NCI-H510A treated with DMSO at 0.1 percent for 48 hours (cell line): ENCODE data around the gene ATIC.

Experiments used
- DNase-seq: peaks from one replicate; lab custom pipeline; 2025; lab: John Stamatoyannopoulos, UW

The ATIC gene

DNA sequence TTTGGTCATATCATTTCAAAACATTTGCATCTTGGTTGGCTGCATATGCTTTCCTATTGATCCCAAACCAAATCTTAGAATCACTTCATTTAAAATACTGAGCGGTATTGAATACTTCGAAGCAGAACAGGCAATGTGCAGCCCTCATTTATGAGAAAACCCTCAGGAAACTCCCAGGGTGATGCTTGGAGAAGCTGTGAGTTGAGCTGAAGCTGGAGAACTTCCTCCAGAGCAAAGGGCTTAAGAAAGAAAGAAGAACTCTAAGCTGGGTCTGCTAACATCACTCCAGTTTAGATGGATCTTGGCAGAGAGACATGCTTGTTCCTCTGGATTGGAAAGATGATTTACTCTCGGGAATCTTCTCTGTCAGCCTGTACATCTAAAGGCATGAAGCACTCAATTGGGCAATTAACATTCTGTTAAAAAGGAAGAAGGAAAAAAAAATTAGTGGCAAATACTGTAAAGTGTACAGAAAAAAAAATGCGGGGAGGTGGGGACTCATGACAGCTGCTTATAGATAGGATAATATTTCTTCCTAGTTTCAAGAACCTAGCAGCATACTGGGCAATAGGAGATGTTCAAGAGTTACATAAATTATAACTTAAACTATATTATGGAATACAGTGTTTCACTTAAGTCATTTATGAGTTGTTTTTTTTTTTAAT lies 49.5 kb downstream of the ATIC start:
- no peak for DNase-seq

DNA sequence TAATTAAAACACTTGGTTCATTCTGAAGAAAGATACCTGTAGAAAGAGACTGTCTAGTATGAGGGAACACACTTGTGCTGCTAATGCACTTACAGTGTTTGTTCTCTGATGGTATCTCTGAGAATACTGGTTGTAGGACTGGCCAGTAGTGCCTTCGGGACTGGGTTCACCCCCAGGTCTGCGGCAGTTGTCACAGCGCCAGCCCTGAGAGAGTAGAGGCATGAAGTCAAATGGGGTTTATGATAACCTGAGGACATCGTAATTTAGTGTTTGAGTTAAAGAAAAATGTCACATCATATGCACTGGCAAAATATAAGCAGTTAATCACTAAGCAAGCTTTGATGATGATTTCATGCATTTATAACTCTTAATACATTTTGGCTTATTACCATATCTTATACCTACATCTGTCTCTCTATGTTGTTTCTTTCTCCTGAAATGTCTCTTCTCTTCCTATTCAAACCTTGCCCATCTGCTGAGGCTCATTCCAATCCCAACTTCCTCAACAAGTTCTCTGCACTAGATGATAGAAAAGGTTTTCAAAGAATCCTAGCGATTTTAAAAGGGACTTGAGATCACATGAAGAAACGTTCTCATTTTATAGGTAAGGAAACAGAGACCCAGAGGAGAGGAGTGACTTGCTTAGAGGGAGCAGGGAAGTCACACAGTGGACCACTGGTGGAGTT lies 50.2 kb downstream of the ATIC start:
- DNase-seq = no peak

DNA sequence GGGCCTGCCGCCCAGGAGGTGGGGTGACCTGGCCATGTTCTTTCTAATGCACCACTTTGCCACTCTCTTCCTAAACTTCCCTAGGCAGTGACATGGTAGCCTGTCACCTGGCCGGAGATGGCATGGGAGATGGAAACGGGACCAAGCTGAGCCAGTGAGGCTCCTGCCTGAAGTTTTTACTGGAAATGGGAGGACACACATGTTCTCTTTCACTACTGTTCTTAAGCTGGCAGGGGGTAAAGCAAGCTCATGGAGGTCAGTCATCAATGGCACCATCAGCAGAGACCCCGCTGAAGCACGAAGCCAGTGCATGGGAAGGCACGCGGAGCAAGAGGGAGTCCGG lies 50.7 kb downstream of the ATIC start:
- DNase-seq = no peak

DNA sequence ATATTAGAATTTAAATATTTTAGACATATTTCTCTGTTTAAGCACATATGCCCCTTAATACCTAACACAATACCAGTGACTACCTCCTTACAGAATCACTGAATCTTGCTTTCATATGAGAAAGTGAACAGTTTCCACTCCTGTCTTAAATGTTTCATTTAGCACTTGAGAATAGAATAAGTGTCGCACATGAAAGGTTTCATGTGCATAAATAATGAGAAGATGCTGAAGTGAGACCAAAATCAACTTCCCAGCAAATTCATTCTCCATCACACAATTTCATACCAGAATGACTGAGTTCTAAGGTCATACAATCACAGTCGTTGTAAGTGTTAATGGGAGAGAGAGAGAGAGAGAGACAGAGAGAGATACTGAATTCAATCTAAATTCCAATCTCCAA lies 51.2 kb downstream of the ATIC start:
- no peak for DNase-seq

DNA sequence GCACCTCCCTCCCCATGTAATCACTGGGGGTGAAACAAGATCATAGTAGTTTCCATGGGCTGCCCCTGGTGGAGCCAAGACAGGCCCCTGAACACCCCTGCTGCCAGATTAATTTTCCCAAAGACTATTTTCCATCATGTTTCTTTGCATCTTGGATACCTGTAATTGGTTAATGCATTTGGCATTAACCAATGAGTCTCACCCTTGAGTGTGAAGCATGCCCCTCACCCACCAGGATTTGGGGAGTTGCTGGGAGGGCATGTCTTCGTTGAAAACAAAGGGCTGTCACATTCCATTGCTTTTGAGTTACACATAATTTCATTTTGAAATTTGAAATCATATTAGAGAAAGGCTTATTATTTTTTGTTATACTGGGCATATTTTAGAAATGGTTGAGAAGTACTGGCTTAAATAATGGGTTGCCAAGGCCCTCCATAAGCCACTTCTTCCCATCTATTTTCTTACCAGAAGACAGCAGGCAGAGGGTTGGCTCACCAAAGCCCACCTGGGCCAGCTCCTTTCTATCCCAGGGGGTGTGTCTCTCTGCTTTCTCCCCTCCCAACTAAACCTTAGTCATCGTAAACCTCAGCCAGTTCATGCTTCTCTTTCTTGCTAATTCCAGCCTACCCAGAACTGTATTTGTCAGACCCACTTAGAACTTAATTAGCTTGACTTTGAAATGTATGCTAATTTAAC lies 51.8 kb downstream of the ATIC start:
- DNase-seq = no peak

DNA sequence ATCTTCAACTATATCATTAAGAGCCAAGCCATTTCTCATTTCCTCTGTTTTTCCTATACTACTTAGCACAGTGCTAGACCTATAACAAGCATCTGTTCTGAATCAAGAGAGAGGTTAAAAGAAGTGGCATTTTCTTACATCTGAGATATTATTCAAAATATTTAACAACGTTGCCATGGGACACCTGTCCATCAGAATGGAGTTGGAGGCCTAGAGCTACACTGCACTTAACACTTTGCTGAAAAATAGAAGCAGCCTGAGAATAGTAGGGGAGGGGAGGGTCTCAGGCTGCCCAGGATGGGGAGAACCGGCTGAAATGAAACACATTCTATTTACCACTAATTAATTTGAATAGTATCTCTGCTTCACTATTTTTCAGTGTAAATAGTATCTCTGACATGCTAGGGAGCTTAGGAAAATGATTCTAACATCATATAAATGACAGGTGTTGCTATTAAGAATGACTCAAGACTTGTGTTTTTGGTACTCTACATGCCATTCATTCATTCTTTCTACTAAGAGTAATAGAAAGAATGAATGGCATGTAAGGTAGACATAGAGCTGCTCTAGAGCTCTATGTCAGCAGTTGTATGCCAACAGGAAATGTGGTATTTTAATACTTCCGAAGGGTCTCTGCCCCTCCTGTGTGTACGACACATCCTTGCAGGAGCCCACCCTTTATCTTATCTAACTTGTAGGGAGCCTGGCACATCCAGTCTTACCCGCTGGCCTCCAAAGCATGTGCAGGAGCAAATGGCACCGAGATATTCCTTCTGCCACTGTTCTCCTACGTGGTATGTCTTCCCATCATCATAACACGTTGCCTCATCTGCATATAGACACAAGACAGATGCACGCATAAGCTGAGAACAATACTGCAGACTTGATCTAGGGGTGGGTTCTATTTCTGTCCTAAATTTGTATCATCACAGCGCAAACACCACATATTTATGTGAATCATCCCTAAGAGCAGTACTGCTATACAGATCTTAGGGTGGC lies 52.6 kb downstream of the ATIC start:
- no peak for DNase-seq

DNA sequence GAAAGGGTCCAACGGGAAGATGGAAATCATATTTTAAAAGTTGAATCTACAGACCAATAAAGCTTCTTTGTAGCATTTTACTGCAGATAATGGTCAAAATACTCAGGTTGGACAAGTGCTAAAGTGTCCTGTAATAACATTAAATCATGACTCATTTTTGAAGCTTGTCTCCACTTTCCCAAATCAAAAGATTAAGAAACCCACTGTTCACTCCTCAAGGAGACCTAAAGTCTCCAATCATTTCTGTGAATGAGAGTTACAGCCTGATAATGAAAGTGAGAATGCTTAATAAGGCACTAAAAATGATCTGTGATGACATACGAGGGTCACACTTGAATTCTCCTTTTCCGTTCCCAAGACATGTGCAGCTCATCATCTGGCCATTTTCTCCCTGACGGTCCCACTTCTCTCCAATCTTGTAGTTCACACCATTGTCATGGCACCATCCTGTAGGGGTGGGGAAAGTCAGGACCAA lies 53.4 kb downstream of the ATIC start:
- DNase-seq = no peak

DNA sequence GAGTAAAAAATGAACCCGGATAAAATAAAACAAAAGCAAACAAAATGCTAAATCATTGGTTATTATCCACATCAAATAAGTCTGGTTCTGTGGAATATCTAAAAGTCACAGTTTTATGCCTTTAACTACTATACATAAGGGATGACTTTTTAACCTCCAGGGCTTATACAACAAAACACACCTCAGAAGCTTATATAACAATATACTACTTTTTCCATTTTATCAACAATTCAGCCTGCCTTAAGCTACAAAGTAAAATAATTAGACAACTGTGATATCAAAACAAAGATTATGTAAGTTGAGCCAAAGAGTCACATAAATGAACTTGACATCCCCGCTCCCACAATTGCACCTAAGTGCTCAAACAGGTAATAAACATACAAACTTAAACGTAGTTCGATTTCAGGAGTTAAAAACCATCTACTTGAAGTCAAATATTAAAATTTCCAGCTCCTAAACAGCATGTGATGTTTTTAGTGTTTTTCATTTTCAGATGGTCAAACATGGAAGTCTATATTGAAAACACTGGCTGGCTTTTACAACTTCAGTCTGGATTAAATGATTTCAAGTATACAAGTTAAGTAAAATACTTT lies 54.7 kb downstream of the ATIC start:
- DNase-seq = no peak

DNA sequence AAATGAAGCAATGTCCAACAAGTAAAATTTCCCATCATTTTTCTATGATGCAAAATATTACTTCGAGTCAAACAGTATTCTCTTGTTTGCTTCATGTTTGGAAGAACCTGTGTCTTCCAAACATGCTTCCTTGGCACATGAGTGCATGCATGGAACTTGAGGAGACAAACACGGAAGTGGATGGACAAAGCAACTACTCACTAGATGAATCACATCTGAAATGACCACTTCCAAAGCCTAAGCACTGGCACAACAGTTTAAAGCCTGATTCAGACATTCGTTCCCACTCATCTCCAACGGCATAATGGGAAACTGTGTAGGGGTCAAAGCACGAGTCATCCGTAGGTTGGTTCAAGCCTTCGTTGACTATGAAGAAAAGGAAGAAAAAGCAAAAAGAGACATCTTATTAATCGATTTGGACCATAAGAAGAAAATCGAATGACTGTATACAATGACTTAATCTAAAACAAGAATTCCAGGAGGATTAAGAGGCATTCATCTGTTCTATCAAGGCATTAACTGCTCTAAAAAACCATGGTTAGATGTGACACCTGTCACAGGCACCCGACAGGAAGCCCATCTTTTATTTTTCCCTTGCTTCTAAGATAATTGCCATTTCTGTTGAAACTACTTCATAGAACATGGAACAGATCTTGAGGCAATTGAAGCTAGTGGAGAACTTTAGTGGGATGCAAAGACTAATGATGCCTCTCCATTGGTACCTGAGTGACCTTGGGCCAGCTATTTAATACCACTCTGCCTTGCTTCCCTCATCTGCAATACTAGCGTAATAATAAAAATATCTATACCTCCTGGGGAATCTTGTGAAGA lies 56.0 kb downstream of the ATIC start:
- DNase-seq = no peak

DNA sequence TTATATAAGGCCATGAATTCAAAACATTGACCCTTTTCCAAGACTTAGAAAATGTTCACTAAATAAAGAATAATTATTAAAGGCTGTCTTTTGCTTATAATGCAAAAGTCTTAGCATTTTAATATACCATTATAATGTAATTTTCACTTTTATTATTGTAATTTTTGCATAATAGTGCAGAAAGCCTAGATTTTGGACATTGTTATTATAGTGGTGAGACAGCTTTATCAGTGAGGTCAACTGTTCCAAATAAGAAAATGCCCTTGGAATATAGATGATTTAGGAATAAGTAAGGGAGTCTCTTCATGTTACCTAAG lies 56.6 kb downstream of the ATIC start:
- DNase-seq = no peak

DNA sequence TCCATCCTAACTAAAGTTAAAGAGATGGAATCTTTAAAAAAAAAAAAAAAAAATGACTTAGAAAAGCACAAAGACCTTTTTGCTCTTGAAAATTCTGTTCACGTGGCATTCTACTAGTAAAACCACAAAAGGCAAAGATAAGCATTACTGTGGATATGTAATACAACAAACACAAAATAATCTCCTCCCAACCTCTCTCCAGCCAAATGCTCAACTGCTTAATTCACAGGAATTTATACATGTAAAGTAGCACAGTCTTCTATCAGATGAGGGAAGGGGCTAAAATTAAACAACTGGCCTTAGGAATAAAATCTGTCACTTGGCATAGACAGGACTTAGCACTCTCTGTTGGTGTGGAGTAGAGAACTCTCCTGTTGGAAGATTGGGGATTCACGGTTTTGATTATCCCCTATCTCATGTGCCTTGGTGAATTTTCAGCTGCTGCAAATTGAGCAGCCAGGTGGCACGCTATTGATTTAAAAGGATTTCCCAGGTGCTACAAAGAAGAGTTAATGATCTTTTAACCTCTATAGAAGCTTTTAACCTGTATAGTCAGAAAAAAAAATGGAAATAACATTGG lies 57.4 kb downstream of the ATIC start:
- no peak for DNase-seq

DNA sequence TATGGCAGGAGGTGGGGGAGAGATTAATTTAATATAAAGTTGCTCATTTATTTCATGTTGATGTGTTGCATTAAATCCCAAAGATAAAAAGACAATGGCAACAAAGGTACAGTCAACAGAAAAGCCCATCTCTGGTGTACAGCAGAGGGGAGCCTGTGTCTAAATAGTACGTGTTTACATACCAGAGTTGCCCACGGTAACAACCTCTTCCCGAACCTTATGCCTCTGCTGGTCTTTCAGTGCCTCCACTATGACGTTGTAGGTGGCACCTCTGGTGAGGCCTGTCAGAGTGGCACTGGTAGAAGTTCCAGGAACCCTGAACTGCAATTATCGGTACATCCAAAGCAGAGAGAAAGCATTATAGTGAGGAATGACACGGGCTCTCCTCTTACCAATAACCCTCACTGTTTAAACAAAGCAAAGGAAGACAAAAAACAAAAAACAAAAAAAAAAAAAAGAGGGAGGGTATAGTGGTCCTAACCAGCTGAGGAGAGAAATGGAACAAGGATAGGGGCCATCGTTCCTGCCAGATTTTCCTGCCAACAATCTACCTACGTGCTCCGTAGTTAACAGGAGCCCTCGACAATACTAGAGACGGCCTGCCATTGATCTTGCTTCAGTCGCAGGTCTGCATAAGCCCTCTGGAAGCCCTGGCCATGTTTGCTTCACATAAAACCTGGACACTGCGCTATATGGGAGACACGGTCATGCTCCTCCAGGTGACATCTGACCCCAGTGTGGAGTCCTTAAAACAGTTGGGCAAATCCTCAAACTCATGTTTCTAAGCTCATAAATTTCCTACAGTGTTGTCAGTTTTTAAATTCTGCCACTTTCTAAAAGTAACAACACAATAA lies 58.5 kb downstream of the ATIC start:
- no peak for DNase-seq

DNA sequence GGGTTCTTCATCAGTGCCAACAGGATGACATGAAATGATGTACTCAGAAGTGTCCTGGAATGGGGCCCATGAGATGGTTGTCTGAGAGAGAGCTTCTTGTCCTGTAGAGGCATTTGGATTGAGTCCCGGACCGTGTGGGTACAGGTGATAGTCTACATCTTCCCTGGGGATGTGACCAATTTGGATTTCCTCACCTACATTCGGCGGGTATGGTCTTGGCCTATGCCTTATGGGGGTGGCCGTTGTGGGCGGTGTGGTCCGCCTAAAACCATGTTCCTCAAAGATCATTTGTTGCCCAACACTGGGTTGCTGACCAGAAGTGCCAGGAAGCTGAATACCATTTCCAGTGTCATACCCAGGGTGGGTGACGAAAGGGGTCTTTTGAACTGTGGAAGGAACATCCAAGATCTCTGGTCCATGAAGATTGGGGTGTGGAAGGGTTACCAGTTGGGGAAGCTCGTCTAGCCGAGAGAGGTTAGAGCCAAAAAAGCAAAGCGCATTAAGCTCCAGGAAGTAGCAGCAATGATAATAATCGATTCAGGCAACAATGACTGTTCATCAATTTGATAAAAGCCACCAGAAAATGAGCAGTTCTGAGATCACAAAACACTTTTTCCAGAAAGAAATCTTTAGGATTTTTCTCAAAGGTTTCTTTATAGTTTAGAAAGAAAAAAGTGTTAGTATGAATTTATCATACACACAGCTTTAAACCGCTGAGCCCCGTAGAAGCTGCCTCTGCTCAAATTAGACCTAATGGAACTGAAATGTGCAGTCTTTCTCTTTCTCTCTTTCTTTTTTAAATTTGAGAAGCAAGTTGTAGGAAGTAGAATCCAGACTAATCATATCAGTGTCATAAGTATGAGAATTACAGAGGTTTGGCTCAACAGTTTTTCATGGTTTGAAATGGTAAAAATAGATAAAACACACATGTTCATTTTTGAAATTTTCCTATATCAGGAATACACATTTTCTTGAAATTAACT lies 60.3 kb downstream of the ATIC start:
- no peak for DNase-seq

DNA sequence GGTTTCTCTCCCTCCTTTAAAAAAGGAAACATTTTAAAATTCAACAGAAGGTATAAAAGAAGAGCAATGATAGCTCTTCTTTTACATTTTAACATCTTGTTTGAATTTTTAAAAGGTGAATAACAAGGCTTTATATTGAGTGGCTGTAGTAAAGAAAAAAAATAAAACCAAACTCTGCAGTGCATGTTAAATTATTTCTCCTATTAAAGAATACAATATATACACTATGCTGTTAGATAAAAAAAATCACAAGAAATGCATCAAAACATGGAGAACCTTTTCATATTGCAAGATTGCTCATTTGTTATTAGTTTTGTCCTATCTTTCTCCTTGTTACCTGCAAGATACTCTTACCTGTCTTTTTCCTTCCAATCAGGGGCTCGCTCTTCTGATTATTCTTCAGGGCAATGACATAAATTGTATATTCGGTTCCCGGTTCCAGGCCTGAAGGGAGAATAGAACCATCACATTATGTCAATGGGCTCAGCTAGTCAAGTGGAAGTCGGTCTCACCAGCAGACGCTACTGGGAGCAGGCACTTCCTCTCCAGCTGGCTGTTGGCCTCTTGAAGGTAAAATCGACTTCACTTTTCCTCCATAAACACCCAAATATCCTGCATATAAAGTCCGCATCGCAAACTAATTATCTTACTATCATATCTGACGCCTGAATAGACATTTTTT lies 61.2 kb downstream of the ATIC start:
- no peak for DNase-seq

DNA sequence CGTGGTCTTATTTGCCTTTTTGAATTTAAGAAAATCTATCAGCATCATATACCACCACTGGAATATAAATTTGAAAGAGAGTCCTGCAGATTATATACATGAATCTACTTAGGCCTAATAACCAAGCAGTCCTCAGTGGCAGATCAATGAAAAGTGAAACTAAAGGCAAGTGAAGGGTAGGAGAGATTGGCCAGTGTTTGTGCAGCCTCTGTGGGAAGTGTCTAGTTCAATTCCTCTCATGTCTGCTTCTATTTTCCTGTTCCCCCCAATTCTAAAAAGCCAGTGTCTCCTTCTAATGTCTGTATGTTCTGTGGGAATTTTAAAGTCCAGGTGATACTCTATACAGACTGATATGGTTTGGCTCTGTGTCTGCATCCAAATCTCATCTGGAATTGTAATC lies 62.1 kb downstream of the ATIC start:
- DNase-seq = no peak

DNA sequence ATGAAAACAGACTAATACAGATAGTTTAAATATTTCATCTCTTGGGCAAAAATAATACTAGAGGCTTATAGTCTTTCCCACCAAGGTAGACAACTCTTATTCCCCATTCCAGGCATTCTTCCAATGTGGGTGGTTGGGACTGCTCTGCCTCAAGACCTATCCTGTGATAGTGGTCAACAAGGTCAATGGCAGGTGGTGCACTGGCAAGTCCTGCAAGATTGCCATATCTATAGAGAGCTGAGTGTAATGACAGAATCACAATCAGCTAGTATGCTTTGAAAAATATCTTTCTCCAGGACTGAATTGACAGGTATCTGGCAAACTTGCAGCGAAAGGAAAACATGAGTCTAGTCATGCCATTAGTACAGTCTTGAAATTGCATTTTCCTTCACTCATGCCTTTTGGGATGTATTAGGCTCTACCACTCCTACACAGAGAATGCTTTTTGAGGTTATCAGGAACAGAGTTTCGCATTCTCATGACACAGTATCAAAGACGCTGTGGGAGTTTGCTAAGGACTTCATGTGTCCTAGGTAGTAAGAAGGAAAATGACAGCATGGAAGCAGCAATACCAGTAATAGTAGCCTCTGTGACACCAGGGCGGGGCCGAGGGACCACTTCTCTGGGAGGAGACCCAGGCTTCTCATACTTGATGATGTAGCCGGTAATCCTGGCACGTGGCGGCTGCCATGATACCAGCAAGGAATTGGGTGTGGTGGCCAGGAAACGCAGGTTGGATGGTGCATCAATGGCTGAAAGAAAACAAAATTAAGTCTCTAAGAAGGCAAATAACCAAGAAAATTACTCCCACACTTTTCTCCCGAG lies 63.0 kb downstream of the ATIC start:
- no peak for DNase-seq

DNA sequence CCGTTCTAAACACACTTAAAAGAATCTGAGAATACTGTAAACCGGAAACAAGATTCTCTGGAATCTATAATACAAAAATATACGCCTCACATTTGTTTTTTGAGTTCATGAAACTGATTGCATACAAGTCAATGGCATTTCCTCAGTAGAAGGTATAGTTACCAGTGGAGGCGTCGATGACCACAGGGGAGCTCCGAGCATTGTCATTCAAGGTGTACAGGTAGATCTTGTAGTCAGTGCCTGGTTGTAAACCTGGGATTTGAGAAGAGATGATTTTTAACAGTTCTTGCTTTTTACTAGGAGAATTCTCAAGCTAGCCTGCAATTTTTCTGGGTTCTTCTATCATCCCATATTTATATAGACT lies 63.6 kb downstream of the ATIC start:
- DNase-seq = no peak
